ENCODE measurements around the gene GORAB. TPM values are rescaled to one million over a fixed set of nuclear protein-coding genes. Genes with fewer than 3 reads are reported as not detected.

Gene GORAB, protein sequence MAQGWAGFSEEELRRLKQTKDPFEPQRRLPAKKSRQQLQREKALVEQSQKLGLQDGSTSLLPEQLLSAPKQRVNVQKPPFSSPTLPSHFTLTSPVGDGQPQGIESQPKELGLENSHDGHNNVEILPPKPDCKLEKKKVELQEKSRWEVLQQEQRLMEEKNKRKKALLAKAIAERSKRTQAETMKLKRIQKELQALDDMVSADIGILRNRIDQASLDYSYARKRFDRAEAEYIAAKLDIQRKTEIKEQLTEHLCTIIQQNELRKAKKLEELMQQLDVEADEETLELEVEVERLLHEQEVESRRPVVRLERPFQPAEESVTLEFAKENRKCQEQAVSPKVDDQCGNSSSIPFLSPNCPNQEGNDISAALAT
- 5.0 and 9.7 TPM in 2 replicates for total RNA-seq

DNA sequence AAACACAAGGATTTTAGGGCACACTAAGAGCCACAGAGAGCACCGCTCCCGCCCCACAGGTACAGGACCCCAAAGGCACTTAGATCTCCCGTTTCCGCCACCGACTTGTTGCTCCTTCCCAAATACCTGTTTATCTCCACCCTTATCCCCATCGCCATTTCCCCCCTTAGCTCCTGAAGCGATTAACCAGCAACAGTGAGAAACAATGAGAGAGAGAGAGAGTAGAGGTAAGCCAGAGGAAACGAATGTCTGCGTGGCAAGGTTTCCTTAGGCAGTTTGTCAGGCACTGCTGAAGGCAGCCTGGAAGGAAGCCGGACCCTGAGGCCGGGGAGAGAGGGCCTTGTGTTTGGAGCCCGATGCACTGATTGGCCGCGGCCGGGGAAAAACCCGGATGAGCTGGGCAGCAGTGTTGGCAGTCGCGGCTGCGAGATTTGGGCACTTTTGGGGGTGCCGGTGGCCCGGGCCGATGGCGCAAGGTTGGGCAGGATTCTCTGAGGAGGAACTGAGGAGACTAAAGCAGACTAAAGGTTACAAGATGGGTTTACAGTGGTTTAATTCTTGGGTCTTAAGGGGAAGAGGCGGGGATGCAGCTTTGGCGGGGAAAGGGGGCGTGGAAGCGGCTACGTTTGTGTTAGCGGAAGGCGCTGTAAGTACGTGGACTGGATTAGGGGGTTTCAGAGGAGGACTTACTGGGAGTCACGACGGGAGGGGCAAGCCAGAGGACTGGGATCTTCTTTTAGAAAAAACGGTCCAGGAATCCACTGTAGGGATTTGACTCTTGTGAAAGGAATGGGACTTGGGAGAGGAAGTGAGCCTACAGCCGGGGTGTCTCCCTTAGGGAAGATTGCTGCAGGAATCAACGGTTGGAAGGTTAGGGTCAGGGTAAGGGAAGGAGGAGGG is at the start of gene GORAB:
Gene GORAB (plus strand): TSS at position 409 of the 900 bp plus-strand sequence. CDS start 58 bp downstream, at position 467.
- DNase-seq (ENCODE audit: extremely low read depth, low read depth, low spot score), result peak; percentile 82

DNA sequence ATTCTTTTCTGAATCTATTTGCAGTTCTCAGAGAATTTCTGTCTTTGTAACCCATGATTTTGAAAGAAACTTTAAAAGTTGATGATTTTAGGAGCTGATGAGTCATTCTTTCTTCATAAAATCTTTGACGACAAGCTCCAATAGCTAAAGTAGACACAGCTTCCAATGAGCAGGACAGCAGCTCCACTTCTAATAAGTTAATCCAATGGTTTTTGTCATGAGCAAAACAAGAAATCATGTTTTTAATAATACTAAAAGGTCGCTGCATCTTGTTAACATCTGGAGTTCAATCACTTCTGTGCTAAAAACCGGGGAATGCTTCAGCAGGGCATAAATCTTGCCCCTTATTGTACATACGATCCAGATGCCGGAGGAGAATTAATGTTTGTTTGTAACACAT is 48.9 kb upstream of the GORAB start:
- no peak for DNase-seq (ENCODE audit: extremely low read depth, low read depth, low spot score)

DNA sequence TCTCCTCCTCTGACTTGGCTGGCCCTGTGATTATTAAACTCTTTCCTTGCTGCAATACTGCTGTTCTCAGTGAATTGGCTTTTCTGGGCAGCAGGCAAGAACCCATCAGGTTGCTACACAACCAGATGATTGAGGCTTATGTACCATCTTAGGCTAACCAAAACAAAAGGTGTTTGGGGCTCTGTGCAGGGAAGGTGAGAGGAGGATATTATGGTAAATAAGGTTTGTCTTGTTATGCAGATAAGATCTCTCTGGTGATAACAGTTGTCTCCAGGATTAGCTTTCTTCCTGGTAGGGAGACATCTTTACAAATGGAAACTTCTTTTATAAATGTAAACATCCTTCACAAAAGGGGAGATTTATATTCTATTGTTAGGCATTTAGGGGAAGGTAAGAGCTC is 44.5 kb upstream of the GORAB start:
- DNase-seq (ENCODE audit: extremely low read depth, low read depth, low spot score), result no peak

DNA sequence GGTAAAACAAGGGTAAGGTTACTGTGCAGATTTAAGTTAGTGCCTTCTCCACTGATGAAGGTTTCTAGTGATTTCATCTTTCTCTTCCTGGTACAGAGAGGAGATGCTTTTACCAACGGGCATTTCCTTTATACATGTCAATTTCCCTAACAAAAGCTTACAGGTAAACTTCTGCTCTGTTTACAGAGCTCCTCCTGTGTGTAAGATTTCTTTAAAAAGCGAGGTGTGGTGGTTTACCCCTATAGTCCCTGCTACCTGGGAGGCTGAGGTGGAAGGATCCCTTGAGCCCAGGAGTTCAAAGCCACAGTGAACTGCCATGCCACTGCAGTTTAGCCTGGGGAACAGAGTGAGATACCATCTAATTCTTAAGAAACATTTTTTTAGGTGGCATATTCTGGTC is 40.7 kb upstream of the GORAB start:
- no peak for DNase-seq (ENCODE audit: extremely low read depth, low read depth, low spot score)

DNA sequence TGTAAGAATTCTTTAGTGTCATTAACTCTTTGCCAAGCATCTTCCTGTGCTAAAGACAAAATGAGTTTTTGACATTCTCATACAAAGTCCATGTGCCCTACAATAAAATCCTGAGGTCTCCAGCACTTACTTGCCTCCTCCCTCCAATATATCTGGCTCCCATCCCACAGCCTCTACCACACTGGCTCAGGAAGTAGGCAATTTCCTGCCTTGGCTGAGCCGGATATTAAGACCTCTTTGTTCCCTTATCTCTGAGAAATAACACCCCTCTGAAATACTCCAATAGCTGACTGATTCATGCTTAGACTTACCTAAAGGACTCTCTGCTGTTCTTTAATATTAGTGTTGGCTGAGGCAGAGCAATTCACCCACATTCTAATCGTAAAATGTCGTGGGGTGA is 37.6 kb upstream of the GORAB start:
- DNase-seq (ENCODE audit: extremely low read depth, low read depth, low spot score), result peak; percentile 75

DNA sequence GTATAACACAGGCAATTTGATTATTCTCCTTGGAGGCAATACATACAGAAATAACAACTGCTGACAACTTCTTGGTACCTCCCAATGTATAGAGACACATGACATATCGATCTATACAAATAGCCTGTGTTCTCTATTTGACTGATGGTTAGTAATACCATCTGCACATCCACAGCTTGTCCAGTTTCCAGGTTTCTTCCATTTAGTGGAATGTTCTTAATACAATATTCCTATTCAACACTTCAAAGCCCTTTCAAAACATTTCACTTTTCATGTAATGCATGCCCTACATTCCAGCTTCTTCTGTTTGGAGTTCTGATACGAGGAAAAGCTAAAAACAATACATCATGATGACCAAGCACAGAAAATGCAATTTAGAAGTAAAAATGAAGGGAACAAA is 37.0 kb upstream of the GORAB start:
- no peak for DNase-seq (ENCODE audit: extremely low read depth, low read depth, low spot score)

DNA sequence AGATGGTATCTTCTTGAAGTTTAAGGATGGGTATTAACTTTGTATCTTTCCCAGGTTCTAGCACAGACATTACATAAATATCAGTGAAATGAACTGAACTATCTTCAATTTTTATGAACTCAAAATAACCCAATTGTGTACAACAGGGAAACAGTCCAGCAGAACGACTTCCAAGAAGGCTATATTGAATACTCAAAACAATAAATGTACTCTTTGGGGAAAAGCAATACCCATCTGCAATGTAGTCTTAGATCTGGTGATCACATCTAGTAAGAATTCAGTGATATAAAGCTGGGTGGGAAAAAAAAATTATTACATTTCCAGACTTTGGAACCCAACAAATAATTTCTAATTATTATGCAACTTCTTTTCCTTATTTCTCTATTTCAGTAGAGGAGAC is 33.1 kb upstream of the GORAB start:
- no peak for DNase-seq (ENCODE audit: extremely low read depth, low read depth, low spot score)

DNA sequence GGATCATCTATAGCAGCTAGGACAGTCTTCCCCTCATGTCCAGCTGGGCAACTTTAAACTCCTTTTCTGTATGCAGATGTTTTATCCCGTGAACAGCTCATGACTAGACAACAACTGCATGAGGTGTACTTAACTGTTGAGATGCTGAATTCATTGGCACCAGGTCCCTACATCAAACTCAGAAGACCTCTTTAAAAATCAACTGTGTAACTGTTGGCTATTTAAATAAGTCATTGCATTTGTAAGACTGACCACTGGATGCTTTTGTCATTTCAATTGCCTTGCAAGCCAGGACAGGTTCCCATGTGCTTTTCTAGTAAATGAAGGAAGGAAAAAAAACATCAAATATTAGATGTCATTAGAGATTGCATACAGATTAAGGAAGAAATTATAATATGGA is 28.3 kb upstream of the GORAB start:
- no peak for DNase-seq (ENCODE audit: extremely low read depth, low read depth, low spot score)

DNA sequence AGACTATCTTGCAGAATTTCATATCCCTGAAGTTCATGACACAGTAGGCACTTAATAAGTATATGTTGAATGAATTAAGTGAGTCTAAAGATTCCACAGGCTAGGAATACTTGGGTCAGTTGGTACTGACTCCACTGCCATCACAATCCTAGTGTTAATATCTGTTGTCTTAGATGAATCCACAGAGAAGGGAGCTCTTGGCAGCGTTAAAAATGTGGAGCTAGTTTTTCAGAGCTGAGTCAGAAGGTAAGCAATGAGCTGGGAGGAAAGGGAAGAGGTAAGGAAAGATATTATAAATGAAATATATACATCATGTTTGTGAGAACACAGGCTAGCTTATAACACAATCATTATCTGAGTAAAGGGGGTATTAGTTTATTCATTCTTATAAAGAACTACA is 21.8 kb upstream of the GORAB start:
- no peak for DNase-seq (ENCODE audit: extremely low read depth, low read depth, low spot score)

DNA sequence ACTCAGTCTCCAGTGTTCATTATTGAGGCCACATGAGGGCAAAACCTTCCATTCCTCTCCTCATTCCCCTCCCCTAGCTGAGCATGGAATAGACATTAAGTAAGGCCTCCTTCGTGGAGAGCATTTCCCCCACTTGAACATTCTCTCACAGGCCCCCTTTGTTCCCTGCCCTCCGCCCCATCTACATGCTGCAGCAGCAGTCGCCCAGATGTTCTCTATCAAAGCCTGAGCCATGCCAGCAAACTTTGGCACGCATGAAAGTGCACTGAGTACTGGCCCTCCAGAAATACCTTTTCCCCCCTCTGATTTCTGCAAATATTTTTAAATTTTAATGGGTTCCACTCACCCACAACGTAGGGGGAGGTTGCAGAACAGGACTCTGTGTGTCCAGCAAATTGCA is 20.9 kb upstream of the GORAB start:
- DNase-seq (ENCODE audit: extremely low read depth, low read depth, low spot score), result no peak

DNA sequence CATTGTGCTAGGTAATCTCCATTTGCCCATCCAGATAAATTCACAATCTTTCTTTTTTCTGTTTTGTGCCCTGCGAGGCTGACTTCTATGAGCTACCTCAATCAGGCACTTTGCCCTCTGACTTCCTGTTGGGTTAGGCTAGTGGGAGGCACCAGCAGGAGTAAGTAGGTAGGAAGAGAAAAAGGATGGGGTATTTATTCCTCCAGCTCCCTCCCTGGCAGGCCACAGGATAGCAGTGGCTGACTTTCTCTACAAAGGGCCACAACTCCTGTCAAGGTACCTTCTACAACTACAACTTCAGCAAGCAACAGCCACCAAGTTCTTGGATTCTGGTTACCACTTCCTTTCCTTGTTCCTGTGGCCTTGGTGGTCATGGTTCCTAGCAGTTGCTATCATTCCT is 18.8 kb upstream of the GORAB start:
- no peak for DNase-seq (ENCODE audit: extremely low read depth, low read depth, low spot score)

DNA sequence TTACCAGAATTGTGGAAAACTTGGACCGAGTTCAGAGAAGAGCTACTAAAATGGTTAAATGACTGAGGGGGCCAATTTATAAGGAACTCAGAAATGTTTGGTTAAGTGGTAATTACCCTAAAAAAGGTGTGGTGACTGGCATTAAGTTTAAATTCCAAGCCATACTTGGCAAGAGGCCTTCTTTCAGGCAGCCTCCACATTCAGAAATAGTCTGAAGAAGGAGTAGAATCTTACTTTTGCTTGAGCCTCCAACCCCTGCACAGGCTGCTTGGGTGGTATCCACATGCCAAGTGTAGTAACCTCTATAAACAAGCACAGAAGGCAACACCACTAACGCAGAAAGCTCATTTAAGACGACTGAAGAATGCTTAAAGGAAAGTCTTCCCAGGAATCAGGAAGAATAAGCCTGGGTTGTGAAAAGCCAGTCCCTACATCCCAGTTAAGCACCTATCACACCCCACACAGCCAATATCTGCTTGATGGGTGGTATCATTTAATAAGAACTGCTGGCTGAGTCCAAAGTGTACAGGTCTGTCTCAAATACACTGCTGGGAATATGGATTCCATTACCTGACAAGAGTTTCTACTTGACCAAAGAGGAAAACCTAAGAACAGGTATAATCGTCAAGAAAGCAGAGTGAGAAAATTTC is 13.7 kb upstream of the GORAB start:
- DNase-seq (ENCODE audit: extremely low read depth, low read depth, low spot score), result no peak

DNA sequence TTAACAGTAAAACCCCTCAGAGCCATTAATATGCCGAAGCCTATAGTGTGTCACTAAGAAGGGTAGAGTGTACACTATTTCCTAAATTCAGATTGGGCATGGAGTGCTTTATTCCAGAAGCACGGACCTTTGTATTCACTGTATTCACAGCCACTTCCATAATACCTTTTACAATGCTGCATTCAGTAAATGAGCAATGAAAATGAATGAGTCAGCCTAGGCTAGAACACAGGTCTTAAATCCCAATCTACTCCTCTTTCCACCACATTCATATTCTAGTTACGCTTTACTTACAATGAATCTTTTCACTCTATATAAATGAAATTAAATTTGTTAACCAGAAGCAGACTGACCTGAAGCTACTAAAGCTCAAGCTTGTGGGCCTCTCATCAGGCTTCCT is 13.0 kb upstream of the GORAB start:
- no peak for DNase-seq (ENCODE audit: extremely low read depth, low read depth, low spot score)

DNA sequence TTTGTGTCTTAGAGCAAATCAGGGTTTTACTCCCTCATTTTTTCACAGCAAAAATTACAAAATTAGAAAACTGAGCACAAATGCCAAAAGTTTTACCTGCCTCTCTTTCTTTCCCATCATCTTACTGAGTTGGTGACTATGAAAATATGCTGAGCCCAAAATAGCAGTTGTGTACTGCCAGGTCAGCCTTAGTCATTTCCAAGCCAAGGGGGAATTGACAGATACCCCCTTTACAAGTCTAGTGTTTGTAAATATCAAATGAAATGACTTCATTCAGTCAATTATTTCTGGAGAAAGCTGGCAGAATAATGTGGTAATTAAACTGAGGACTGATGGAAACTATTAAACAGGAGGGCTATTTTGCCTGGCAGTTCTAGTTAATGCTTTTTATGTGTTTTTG is 11.4 kb upstream of the GORAB start:
- no peak for DNase-seq (ENCODE audit: extremely low read depth, low read depth, low spot score)

DNA sequence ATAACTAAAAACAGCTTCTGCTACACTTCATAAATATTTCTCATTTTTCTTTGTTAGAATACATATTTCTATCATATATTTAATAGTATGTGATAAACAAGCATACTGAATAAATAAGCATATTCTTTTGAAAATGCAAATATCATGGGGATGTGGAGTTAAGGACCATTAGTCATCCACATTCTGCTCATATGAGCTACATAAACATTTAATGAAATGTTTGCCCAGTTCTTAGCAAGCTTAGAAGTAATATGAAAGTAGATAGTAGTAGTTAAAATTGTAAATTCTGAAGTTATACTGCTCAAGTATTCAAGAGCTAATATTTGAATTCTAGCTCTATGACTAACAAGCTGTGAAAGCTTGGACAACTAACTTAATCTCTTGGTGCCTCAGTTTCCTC is 10.1 kb upstream of the GORAB start:
- no peak for DNase-seq (ENCODE audit: extremely low read depth, low read depth, low spot score)

DNA sequence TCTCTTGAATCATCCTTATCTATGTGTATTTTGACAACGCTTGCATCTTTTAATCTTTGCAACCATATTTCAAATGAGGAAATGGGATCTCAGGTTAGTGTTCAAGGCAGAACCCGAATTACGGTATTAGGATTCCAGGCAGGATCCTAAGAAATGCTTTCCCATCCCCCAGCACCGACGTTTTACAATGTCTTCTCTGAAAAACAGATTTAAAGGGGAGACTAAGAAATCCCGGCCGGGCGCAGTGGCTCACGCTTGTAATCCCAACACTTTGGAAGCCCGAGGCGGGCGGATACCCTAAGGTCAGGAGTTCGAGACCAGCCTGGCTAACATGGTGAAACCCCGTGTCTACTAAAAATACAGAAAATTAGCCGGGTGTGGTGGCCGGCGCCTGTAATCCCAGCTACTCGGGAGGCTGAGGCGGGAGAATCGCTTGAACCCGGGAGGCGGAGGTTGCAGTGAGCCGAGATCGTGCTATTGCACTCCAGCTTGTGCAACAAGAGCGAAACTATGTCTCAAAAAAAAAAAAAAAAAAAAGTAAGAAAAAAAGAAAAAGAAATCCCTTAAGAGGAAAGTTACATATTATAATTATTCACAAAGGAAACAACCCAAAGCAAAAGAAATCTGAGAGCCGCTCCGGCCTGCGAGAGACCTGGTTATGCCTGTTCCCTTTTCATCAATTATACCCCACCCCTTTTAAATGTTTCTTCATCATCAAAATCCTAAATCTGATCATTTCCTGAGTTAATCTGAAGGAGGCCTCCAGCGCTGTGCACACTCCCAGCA is 801 bp upstream of the GORAB start:
- no peak for DNase-seq (ENCODE audit: extremely low read depth, low read depth, low spot score)

DNA sequence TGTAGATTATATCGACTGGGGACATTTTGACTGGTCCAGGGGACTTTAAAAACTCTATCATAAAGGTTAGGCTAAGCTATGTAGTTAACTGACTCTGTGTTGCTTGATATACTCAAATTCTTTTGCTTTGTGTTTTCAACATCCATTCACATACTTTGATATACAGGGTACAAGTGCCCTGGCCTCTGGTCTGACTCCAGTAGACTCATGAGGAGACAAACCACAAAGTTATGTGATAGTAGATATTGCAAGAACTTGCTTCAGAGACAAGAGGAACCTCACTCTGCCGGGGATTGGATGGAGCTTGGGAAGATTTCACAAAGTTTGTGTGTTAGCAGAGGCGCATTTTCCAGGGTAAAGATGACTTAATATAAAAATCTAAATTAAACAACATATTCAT is 1.3 kb downstream of the GORAB start:
- no peak for DNase-seq (ENCODE audit: extremely low read depth, low read depth, low spot score)

DNA sequence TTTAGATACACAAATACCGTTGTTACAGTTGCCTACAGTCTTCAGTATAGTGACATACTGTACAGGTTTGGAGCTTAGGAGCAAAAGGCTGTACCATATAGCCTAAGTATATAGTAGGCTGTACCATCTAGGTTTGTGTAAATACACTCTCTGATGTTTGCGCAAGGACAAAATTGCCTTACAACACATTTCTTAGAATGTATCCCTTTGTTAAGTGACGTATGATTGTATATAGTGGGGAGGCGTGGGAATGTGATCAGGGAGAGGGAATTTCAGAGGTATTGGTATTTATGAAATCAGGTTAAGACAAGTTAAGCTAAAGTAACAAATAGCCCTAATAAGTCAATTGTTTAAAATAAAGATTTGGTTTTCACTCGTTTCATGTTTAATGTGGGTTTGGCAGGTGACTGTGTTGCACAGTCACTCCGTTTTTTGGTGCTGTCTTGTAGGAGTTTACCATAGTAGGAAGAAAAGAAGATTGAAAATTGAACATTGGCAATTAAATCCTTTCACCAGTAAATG is 2.7 kb downstream of the GORAB start:
- DNase-seq (ENCODE audit: extremely low read depth, low read depth, low spot score), result no peak

DNA sequence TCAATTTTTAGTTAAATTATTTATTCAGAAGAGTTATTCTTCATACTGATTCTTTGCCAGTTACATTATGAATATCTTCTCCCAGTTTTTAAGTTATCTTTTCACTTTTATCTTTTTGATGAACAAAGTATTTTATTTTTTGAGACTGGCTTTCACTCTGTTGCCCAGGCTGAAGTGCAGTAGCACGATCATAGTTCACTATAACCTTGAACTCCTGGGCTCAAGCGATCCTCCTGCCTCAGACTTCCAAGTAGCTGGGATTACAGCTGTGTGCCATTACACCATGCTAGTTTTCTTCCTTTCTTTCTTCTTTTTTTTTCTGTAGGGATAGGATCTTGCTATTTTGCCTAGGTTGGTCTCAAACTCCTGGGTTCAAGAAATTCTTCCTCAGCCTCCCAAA is 3.5 kb downstream of the GORAB start:
- no peak for DNase-seq (ENCODE audit: extremely low read depth, low read depth, low spot score)

DNA sequence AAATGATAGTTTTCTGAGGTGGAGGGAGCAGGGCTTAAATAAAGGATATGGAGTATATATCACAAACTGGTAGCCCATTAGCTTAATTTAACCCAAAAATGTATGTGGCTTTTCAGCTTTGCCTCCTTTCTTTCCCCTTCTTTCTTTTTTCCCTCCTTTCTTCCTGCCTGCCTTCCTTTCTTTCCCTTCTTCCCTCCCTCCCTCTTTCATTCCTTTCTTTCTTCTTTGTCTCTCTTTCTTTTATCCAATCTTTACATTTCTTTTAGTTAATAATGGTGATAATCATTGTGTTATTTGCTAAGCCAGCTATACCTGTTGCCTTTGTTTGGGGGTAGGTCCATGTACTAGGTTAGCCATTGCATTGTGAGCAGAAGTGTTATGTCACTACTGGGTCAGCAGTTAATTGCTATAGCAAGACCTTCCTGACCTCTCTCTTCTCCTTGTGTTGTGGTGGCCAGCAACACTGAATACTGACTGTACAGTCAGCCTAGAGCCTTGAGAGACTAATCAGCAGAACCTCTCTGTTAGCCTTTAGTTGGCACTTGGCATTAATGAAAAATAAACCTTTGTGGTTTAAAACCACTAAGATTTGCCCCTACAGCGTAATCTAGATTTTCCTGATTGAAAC is 5.1 kb downstream of the GORAB start:
- DNase-seq (ENCODE audit: extremely low read depth, low read depth, low spot score), result no peak

Data from glomerular endothelial cell (primary cell).